ENCODE results near the gene BCKDHA. TPM values are rescaled to one million over a fixed set of nuclear protein-coding genes. Genes with fewer than 3 reads are reported as not detected.
"Not testable (repeated sequence)": the region's sequence is repeated elsewhere in the genome, so short reads cannot be mapped to it uniquely, and the experiment has no call there.

Gene BCKDHA
- total RNA-seq, 2 experiments from 2014 or later: 21.3 to 28.0 TPM

DNA sequence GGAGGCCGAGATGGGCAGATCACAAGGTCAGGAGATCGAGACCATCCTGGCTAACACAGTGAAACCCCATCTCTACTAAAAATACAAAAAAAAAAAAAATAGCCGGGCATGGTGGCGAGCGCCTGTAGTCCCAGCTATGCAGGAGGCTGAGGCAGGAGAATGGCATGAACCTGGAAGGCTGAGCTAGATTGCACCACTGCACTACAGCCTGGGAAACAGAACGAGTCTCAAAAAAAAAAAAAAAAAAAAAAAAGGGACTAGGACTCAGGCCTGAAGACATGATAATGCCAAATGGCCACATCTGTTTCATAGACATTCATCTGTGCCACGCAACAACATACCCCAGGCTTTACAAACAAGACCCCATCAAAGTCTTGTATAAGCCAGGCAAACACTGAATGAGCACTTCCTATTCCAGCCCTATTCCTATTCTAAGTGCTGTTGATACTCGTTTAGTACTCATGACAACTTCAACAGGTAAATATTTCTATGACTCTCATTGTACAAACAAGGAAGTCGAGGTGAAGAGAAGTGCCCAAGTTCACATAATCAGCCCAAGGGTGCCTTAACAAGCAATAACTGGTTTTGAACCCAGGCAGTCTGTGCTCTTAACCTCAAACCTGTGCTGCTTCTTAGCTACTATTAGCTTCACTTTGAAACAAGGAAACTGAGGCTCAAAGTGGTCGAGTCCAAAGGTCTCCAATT lies 35.3 kb upstream of the BCKDHA start:
- H3K4me3 Mint-ChIP-seq: no peak overlapping the region
- no peak for DNase-seq
- H3K9me3 Mint-ChIP-seq: no peaks in the 10 kb centered on the region
- H3K27me3 Mint-ChIP-seq: no peaks in the 10 kb centered on the region
- peaks cover 38% of the 10 kb centered on the region for H3K4me1 Mint-ChIP-seq
- H3K36me3 Mint-ChIP-seq: peaks cover 17% of the 10 kb centered on the region
- H3K27ac Mint-ChIP-seq: no peak overlapping the region

DNA sequence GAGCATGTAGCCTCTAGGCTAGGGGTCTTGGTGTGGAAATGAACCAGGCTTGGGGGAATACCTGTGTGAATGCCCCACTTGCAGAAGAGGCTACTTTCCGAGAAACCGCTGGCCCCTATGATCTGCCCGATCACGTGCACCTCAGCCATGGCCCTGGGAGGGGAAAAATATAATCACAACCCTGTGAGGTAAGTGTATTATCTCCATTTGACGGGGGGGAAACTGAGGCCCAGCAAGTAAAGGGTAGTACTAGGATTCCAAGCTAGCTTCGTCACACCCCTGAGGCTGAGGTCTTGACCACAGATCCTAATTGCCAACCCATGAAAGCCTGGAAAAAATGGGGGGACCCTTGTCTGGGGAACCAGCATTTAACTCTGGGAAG lies 34.3 kb upstream of the BCKDHA start:
- Mint-ChIP-seq H3K4me3 (peak overlapping the region; percentile 90), H3K4me1 (peaks cover 29% of the 10 kb centered on the region), H3K9me3 (no peaks in the 10 kb centered on the region), H3K27ac (peak overlapping the region; percentile 96), H3K36me3 (peaks cover 15% of the 10 kb centered on the region), H3K27me3 (no peaks in the 10 kb centered on the region)
- no peak for DNase-seq

DNA sequence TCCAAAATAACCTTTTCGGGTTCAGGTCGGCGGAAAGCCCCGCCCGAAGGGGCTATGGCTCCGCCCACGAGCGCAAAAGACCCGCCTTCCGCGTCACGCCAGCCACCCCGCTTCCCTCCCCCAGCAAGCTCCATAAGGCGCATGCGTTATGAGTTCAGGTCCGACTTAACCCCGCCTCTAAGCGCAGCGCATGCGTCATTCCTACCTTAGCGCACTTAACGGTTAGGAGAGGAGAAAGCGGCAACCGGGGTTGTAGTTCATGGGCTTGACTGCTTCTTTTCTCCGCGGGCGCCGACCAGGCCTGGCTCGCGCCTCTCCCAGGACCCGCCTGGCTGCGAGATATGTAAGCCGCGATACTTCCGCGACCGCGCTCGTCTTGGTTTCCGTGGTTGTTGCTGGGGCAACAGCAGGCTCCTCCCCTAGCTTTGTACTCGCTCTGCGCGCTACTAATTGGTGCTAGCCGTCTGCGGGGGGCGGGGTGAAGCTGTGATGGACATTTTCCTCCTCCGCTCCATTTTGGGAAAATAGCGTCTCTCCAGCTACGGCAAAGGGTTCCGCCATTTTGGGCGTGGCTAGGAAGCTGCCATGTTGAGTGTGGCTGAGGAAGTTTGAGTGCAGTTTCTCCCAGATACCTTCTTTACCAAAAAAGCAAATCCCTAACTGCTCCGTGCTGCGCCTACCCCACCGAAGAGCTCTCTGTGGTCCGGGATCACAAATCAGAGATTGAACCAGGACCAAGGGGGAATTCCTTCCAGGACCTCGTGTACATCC lies 33.7 kb upstream of the BCKDHA start, which contains the start of gene B9D2:
Gene B9D2 (minus strand): TSS at position 397 of the 771 bp plus-strand sequence. CDS start 630 bp downstream, outside the sequence.
- peak within 1 kb of the TSS; percentile 96 for H3K27ac Mint-ChIP-seq
- H3K36me3 Mint-ChIP-seq: peaks cover 14% of the 10 kb centered on the region
- peak; percentile 95 for DNase-seq
- peaks cover 25% of the 10 kb centered on the region for H3K4me1 Mint-ChIP-seq
- H3K27me3 Mint-ChIP-seq: no peaks in the 10 kb centered on the region
- H3K9me3 Mint-ChIP-seq: no peaks in the 10 kb centered on the region
- peak within 1 kb of the TSS; percentile 90 for H3K4me3 Mint-ChIP-seq

DNA sequence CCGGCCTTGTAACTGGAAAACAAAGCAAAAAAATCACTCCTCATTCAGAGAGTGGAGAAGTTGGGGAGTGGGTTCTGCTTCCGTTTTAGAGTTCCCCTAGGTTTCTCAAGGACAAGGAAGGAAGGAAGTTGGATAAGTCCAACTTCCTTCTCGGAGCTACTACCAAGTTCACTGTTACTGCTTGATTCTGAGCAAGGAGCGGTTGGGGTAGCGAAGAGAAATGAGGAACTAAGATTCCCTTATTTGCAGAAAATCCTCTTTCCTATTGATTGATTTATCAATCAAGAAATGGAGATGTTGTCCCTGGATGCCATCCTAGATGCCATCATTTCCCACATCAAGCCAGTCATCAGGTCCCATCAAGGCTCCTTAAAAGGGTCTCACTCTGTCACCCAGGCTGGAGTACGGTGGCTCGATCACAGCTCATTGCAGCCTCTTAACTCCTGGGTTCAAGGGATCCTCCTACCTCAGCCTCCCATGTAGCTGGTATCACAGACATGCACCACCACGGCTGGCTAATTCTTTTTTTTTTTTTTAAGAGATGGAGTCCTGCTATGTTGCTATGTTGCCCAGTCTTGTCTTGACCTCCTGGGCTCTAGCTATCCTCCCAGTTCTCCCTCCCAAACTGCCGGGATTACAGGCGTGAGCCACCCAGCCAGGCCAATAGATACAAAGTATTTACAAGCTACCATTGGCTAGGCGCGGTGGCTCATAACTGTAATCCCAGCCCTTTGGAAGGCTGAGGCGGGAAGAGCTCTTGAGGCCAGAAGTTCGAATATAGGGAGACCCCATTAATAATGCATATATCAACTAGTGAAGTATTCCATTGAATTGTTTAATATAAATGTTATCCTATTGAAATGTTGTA lies 32.9 kb upstream of the BCKDHA start:
- peaks cover 9% of the 10 kb centered on the region for H3K36me3 Mint-ChIP-seq
- peak overlapping the region; percentile 96 for H3K27ac Mint-ChIP-seq
- no peak for DNase-seq
- H3K27me3 Mint-ChIP-seq: no peaks in the 10 kb centered on the region
- H3K4me3 Mint-ChIP-seq: peak overlapping the region; percentile 90
- peaks cover 19% of the 10 kb centered on the region for H3K4me1 Mint-ChIP-seq
- H3K9me3 Mint-ChIP-seq: no peaks in the 10 kb centered on the region

DNA sequence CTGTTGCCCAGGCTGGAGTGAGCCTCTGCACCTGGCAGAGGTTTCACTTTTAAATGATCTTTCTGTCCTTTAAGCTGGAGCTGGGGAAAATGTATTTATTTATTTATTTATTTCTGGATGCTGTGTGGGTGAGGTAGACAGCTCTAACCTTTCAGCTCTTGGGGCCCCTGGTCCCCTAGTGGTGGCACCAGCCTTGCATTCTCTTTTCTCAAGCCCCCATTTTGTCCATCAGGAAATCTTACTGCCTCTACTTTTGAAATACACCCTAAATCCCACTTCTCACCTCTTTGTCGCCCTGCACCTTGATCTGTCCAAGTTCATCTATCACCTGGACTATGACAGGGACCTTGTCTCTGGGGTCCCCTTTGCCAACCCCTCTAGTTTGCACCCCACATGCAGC lies 31.5 kb upstream of the BCKDHA start:
- no peaks in the 10 kb centered on the region for H3K9me3 Mint-ChIP-seq
- DNase-seq: no peak
- H3K4me3 Mint-ChIP-seq: no peak overlapping the region
- H3K27me3 Mint-ChIP-seq: no peaks in the 10 kb centered on the region
- H3K27ac Mint-ChIP-seq: no peak overlapping the region
- peaks cover 6% of the 10 kb centered on the region for H3K36me3 Mint-ChIP-seq
- peaks cover 16% of the 10 kb centered on the region for H3K4me1 Mint-ChIP-seq

DNA sequence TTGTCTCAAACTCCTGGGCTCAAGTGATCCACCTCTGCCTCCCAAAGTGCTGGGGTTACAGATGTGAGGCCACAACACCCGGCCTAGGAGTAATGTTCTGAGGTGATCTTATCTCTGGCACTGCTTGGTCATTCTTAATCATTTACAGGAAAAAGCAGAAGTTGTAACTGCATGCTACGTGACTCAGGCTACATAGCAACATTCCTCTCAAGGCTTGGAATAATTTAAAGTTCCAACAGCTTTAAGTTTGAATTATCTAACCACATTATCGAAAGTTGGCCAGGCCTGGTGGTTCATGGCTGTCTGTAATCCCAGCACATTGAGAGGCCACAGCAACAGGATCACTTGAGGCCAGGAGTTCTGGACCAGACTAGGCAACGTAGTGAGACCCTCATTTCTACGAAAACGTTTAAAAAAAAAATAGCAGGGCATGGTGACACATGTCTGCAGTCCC lies 29.7 kb upstream of the BCKDHA start:
- peaks cover 6% of the 10 kb centered on the region for H3K36me3 Mint-ChIP-seq
- H3K27ac Mint-ChIP-seq: no peak overlapping the region
- H3K27me3 Mint-ChIP-seq: no peaks in the 10 kb centered on the region
- DNase-seq: no peak
- H3K9me3 Mint-ChIP-seq: no peaks in the 10 kb centered on the region
- H3K4me3 Mint-ChIP-seq: no peak overlapping the region
- H3K4me1 Mint-ChIP-seq: peaks cover 10% of the 10 kb centered on the region

DNA sequence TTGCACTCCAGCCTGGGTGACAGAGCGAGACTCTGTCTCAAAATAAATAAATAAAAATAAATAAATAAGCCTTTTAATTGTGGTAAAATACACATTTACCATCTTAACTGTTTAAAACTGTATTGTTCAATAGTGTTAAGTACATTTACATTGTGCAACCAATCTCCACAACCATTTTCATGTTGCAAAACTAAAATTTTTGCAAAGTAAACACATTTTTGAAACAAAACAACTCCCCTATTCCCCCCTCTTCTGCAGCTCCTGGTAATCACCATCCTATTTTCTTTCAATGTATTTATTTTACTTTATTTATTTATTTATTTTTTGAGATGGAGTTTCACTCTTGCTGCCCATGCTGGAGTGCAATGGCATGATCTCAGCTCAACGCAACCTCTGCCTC lies 27.8 kb upstream of the BCKDHA start:
- Mint-ChIP-seq H3K27ac (no peak overlapping the region), H3K27me3 (no peaks in the 10 kb centered on the region), H3K36me3 (peaks cover 4% of the 10 kb centered on the region), H3K4me3 (no peak overlapping the region), H3K4me1 (peaks cover 5% of the 10 kb centered on the region), H3K9me3 (no peaks in the 10 kb centered on the region)
- DNase-seq: no peak

DNA sequence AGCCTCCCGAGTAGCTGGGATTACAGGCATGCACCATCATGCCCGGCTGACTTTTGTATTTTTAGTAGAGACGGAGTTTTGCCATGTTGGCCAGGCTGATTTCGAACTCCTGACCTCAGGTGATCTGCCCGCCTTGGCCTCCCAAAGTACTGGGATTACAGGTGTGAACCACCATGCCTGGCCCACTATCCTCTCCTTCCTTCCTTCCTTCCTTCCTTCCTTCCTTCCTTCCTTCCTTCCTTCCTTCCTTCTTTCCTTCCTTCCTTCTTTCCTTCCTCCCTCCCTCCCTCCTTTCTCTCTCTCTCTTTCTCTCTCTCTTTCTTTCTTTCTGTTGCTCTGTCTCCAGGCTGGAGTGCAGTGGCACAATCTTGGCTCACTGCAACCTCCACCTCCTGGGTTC lies 26.5 kb upstream of the BCKDHA start:
- DNase-seq, H3K36me3 Mint-ChIP-seq, H3K9me3 Mint-ChIP-seq, H3K27ac Mint-ChIP-seq, H3K27me3 Mint-ChIP-seq, H3K4me3 Mint-ChIP-seq, H3K4me1 Mint-ChIP-seq: not testable (repeated sequence)

DNA sequence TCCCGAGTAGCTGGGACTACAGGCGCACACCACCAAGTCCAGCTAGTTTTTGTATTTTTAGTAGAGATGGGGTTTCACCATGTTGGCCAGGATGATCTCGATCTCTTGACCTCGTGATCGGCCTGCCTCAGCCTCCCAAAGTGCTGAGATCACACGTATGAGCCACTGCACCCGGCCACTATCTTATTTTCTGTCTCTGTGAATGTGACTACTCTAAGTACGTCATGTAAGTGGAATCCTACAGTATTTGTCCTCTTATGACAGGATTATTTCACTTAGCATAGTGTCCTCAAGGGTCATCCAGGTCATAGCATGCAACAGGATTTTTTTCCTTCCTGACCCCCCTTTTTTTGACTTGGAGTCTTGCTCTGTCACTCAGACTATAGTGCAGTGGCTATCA lies 26.1 kb upstream of the BCKDHA start:
- no peaks in the 10 kb centered on the region for H3K36me3 Mint-ChIP-seq
- no peak overlapping the region for H3K27ac Mint-ChIP-seq
- H3K4me1 Mint-ChIP-seq: peaks cover 6% of the 10 kb centered on the region
- no peaks in the 10 kb centered on the region for H3K9me3 Mint-ChIP-seq
- H3K27me3 Mint-ChIP-seq: no peaks in the 10 kb centered on the region
- no peak for DNase-seq
- H3K4me3 Mint-ChIP-seq: no peak overlapping the region

DNA sequence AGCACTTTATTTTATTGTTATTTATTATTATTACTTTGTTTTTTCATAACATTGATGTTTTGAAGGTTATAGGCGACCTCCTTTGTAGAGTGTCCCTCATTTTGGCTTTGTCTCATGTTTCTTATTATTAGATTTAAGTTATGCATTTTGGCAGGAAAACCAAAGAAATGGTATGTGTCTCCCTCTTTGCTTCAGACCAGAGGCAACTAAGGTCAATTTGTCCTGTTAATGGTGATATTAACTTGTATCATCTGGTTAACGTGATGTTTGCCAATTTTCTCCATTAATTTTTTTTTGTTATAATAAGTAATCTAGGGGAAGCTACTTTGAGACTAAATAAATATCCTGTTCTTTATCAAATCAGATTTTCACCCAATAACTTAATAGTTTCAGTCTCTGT lies 25.1 kb upstream of the BCKDHA start:
- no peak for DNase-seq
- peaks cover 14% of the 10 kb centered on the region for H3K4me1 Mint-ChIP-seq
- H3K9me3 Mint-ChIP-seq: no peaks in the 10 kb centered on the region
- H3K36me3 Mint-ChIP-seq: no peaks in the 10 kb centered on the region
- H3K27me3 Mint-ChIP-seq: no peaks in the 10 kb centered on the region
- H3K4me3 Mint-ChIP-seq: no peak overlapping the region
- no peak overlapping the region for H3K27ac Mint-ChIP-seq

DNA sequence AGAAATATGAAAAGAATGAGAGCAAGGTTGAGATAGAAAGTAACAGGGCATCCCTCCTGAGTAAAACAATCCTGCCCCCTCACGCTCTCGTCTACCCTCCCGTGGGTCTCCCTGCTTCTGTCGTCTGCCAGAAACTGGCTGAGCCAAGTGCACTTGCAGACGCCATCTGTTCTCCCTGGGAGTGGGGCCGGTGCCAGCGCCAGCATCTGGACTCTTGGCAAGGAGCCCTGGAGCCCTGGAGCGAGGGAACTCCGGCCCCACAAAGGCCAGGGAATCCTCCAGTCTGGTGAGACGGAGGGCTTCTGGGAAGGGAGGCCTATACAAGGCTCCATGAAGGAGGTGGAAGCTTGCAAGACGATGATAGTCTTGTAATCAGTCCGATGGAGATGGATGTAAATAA lies 23.6 kb upstream of the BCKDHA start:
- no peak overlapping the region for H3K27ac Mint-ChIP-seq
- no peak for DNase-seq
- no peaks in the 10 kb centered on the region for H3K36me3 Mint-ChIP-seq
- H3K9me3 Mint-ChIP-seq: no peaks in the 10 kb centered on the region
- H3K4me3 Mint-ChIP-seq: no peak overlapping the region
- peaks cover 19% of the 10 kb centered on the region for H3K4me1 Mint-ChIP-seq
- H3K27me3 Mint-ChIP-seq: no peaks in the 10 kb centered on the region

DNA sequence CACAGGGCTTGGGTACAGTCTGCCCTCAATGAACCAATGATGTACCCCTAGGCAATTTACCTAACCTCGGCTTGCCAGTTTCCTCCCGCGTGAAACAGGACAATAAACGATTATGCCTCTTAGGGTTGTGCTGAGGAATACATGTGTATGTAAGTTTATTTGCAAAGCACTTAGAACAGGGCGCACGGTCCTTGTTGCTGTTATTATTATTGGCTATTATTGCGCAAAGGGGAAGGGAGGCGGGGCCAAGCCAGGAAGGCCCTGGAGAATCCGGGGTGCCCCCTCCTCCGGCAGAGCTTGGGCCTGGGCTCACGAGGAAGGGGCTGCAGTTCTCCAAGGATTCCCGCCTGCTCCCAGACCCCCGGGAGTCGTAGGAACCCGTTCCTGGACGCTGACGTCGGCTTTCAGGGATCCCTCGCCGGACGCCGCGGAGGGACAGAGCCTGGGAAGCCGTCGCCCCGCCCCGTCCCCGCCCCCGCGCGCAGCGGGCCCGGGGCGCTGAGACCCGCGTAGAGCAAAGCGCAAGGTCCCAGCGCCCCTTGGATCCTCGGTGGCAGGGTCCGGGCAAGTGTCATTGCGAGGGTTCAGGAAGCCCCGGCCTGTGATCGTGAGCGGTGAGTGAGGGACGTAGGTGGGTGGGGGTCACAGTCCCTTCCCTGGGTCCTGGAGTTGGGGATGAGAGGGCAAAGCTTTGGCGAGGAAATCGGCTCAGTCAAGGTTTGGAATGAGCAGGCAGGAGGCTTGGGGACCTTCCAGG lies 21.2 kb upstream of the BCKDHA start, which contains the start of gene TMEM91:
Gene TMEM91 (plus strand): TSS at position 293 of the 757 bp plus-strand sequence. CDS start 1,777 bp downstream, outside the sequence.
- no peaks in the 10 kb centered on the region for H3K9me3 Mint-ChIP-seq
- peak within 1 kb of the TSS; percentile 65 for H3K4me3 Mint-ChIP-seq
- H3K4me1 Mint-ChIP-seq: peaks cover 19% of the 10 kb centered on the region
- H3K27me3 Mint-ChIP-seq: no peaks in the 10 kb centered on the region
- no peak within 1 kb of the TSS for H3K27ac Mint-ChIP-seq
- no peak for DNase-seq
- no peaks in the 10 kb centered on the region for H3K36me3 Mint-ChIP-seq

DNA sequence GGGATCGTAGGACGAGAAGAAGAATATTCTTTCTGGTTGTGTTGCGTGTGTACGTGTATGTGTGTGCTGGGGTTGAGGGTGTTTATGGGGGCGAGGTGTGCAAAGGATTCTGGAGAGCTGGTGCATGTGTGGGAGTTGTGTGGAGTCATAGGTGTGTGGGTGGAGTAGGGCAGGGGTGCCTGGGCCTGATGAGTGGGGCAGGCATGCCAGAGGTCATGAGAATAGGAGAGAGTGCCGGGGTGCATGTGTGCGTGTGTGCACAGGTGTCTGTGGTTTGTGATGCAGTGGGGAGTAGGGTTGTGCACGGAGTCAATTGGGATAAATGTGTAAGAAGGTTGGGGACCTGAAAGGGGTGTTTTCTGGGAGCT lies 20.6 kb upstream of the BCKDHA start:
- peaks cover 19% of the 10 kb centered on the region for H3K4me1 Mint-ChIP-seq
- no peaks in the 10 kb centered on the region for H3K9me3 Mint-ChIP-seq
- DNase-seq: peak; percentile 23
- H3K36me3 Mint-ChIP-seq: no peaks in the 10 kb centered on the region
- H3K27me3 Mint-ChIP-seq: no peaks in the 10 kb centered on the region
- peak overlapping the region; percentile 65 for H3K4me3 Mint-ChIP-seq
- H3K27ac Mint-ChIP-seq: no peak overlapping the region

DNA sequence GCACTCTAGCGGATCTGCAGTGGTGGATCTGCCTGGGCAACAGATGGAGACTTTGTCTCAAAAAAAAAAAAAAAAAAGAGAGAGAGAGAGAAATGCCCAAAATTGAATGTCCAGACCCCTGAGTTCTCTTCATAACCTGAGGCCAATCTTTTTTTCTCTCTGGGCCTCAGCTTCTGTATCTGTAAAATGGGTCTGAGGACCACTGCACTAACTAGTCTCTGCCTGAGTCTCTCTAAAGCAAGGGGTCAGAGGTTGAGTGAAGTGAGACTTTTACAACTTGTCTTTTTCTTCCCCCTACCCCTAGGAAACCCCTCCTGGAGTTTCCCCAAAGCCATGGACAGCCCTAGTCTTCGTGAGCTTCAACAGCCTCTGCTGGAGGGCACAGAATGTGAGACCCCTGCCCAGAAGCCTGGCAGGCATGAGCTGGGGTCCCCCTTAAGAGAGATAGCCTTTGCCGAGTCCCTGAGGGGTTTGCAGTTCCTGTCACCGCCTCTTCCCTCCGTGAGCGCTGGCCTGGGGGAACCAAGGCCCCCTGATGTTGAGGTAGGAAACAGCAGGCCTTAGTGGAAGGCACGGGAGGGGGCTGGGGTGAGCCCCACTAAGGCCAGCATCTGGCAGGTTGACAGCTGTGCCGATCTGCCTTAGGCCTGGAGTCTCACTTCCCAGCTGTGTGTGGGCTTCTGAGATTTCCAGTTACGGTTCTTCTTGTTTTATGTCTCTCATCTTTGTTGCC lies 19.5 kb upstream of the BCKDHA start:
- Mint-ChIP-seq H3K36me3 (peaks cover 4% of the 10 kb centered on the region), H3K27ac (no peak overlapping the region), H3K4me1 (peaks cover 19% of the 10 kb centered on the region), H3K27me3 (no peaks in the 10 kb centered on the region), H3K4me3 (no peak overlapping the region), H3K9me3 (no peaks in the 10 kb centered on the region)
- DNase-seq: peak; percentile 49
